Activated CD4-positive, alpha-beta T cell treated with anti-CD3 and anti-CD28 coated beads, Interleukin-2, amount 10 ng/mL, durations not matched to agents 7 days and 5 days (primary cell): Measurements from ENCODE around the gene MEGF11. TPM values are rescaled to one million over a fixed set of nuclear protein-coding genes. Genes with fewer than 3 reads are reported as not detected.

Experiments
- CTCF ChIA-PET: fragments of 350-600 bp; sonication (Branson Sonifier 250); formaldehyde crosslinking; loops from one replicate; lab custom pipeline; 2021; ENCODE audit warnings: antibody characterized with exemption; lab: Charles Lee
- POLR2A ChIA-PET: fragments of 350-600 bp; sonication (Branson Sonifier 250); formaldehyde crosslinking; loops from one replicate; lab custom pipeline; 2021; ENCODE audit warnings: antibody characterized with exemption; lab: Charles Lee
- DNase-seq: peaks from one replicate; pipeline ENCODE4 v3.0.0-alpha.2; 2020
- H3K27ac Mint-ChIP-seq: one replicate; pipeline ENCODE4 v1.8.0; 2021; ENCODE audit warnings: mild to moderate bottlenecking, moderate library complexity, mixed read lengths
- H3K27me3 Mint-ChIP-seq: one replicate; pipeline ENCODE4 v1.8.0; 2021; ENCODE audit warnings: mixed read lengths
- H3K36me3 Mint-ChIP-seq: one replicate; pipeline ENCODE4 v1.8.0; 2021; ENCODE audit warnings: low read depth, mixed read lengths
- H3K4me1 Mint-ChIP-seq: one replicate; pipeline ENCODE4 v1.8.0; 2021; ENCODE audit warnings: mixed read lengths
- H3K4me3 Mint-ChIP-seq: one replicate; pipeline ENCODE4 v1.8.0; 2021; ENCODE audit warnings: mild to moderate bottlenecking, moderate library complexity, mixed read lengths
- H3K9me3 Mint-ChIP-seq: one replicate; pipeline ENCODE4 v1.8.0; 2021; ENCODE audit warnings: mixed read lengths
- total RNA-seq, 2 experiments: library from RNA; stranded (reverse); gene quantifications; one replicate each; pipeline ENCODE4 v1.2.3, GENCODE V29; 2021

MEGF11 gene
- total RNA-seq, 2 experiments from 2014 or later: not detected

DNA sequence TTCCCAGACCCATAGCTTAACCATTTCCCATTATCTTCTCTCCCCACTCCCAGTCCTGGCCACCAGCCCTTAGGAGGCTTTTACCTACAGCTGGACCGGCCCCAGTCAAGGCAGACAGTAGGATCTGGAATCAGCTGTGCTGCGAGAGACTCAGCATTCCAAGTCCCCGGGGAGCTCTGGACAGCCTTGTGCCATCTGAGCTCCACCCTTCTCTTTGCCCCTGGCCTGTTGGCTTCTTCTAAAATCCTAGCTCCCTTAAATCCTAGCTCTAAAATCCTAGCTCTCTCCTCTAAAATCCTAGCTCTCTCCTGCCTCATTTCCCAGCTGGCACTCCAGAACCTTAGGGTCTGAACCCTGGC, 21.3 kb downstream of the MEGF11 start:
- no peak overlapping the region for H3K4me3 Mint-ChIP-seq
- no peaks in the 10 kb centered on the region for H3K9me3 Mint-ChIP-seq
- no peaks in the 10 kb centered on the region for H3K36me3 Mint-ChIP-seq
- H3K4me1 Mint-ChIP-seq: no peaks in the 10 kb centered on the region
- H3K27me3 Mint-ChIP-seq: no peaks in the 10 kb centered on the region
- H3K27ac Mint-ChIP-seq: no peak overlapping the region
- CTCF ChIA-PET: interaction anchor here (1.1 to 1.4 kb wide), 3 partner anchors 16 to 51 kb away, joined by 3 read pairs; no protein-coding TSS in a partner anchor
- DNase-seq: no peak
- POLR2A ChIA-PET: no interaction called here

DNA sequence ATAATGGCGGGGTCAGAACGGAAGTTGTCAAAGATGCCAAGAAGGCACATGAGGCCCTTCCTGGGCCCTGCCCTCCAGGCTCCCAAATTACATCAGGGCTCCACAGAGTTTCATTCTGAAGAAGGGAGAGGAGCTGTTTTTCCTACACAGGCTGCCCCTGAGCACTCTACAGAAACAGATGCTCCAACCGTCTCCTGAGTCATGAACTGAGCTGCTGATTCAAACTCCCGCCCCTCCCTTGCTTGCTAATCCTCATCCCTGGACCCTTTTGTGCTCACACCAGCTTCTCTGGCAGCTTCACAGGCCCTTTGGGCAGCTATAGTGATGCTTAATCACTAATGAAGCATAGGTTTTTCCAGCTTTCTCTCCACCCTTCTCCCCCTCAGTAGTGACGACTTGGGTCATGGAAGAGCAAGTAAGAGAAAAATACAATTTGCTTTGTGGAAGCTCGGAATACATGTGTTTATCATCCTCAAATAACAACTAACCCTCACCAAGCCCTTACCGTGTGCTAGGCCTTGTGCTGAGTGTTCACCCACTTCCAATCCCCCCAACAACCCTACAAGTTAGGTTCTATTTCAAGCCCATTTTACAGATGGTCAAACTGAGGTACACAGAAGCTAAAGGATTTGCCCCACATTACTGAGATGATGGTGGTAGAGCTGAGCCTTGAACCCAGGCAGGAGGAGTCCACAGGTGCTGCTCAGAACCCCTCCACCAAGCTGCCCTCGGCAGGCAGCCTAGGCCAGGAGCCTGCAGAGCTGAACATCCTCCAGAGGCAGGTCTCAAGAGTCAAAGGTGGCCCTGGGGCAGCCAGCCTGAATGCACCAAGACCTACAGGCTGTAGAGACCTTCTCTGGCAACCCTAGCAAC, 21.9 kb downstream of the MEGF11 start:
- CTCF ChIA-PET: interaction anchor here (1.1 to 1.4 kb wide), 3 partner anchors 17 to 51 kb away, joined by 3 read pairs; no protein-coding TSS in a partner anchor
- Mint-ChIP-seq H3K4me3 (no peak overlapping the region), H3K4me1 (no peaks in the 10 kb centered on the region), H3K27me3 (no peaks in the 10 kb centered on the region), H3K27ac (no peak overlapping the region), H3K9me3 (no peaks in the 10 kb centered on the region), H3K36me3 (no peaks in the 10 kb centered on the region)
- POLR2A ChIA-PET: no interaction called here
- DNase-seq: no peak

DNA sequence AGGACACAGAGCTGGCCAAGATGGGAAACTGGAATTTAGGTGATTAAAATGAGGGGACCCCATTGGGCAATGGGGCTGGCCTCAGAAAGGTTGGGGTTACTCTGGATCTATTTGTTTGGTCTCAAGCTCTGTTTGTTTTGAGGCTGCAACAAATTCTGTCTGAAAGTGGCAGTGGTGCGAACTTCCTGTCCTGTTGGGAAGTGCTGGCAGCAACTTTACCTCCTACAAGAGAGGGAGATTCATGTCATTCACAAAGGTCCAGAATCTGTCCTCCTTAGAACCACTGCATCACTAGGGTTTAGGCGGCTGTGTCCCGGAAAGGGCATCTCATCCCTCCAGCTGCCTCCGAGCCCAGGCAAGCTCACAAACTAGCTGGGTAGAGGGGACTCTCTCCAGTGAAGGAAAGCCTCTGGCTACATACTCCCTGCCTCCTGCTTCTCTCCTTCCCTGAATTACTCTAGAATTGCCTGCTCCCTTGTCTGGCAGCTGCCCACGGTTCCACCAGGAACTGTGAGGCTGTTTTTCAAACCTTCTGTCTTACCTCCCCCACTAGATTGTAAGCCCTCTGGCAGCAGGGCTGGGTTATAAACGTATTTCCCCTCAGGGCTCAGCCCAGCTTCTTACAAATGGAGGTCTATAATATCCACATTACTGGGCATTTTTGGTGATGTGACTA, 23.6 kb downstream of the MEGF11 start:
- H3K36me3 Mint-ChIP-seq: no peaks in the 10 kb centered on the region
- H3K4me3 Mint-ChIP-seq: no peak overlapping the region
- DNase-seq: no peak
- no peak overlapping the region for H3K27ac Mint-ChIP-seq
- POLR2A ChIA-PET: no interaction called here
- no peaks in the 10 kb centered on the region for H3K27me3 Mint-ChIP-seq
- no peaks in the 10 kb centered on the region for H3K4me1 Mint-ChIP-seq
- H3K9me3 Mint-ChIP-seq: no peaks in the 10 kb centered on the region
- CTCF ChIA-PET: interaction anchor here (0.7 to 0.9 kb wide), 2 partner anchors 14 to 268 kb away, joined by 3 read pairs; no protein-coding TSS in a partner anchor

DNA sequence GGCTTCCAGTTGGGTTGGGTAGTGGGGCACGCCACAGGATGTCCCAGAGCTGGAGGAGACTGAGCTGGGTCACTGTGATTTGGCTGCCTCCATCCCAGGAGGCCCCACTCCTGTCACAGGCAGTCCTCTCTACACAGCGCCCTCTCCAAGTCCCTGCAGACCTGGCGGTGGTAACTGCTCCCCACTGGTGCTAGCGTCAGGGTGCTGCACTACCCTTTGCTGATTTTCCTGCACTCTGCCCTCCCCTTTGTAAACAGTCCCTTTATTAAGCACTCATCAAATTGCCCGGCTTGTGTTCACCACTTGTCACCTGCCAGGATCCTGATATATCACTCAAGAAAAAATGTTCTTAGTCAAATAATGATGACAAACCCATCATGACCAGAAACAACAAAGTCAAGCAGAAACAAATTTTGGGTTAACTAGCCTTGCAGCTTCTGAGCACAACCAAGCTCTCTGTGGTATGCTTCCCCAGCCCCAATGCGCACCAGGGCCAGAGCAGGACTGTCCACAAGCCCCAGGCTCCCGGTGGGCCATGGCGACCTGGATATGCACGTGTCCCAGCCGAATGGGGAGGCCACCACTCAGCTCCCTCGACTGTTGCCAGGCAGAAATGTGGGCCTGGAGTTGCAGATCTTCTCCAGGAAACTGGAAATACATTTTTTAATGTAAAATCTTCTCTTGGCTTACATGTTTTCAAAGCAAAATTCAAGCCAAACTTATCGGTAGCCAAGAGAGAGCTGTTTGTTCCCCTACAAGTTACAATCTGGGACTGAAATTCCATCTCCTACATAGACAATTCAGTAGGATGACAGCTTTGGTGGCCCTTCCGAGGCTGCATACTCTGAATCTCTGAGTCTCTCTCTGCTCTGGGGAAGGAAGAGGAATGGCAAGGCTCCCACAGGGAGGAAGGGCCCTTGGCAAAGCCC, 24.5 kb downstream of the MEGF11 start:
- POLR2A ChIA-PET: no interaction called here
- no peaks in the 10 kb centered on the region for H3K9me3 Mint-ChIP-seq
- no peaks in the 10 kb centered on the region for H3K36me3 Mint-ChIP-seq
- H3K4me1 Mint-ChIP-seq: no peaks in the 10 kb centered on the region
- H3K27me3 Mint-ChIP-seq: no peaks in the 10 kb centered on the region
- H3K27ac Mint-ChIP-seq: no peak overlapping the region
- no peak for DNase-seq
- CTCF ChIA-PET: interaction anchor here (0.7 to 0.9 kb wide), 2 partner anchors 15 to 269 kb away, joined by 3 read pairs; no protein-coding TSS in a partner anchor
- H3K4me3 Mint-ChIP-seq: no peak overlapping the region

DNA sequence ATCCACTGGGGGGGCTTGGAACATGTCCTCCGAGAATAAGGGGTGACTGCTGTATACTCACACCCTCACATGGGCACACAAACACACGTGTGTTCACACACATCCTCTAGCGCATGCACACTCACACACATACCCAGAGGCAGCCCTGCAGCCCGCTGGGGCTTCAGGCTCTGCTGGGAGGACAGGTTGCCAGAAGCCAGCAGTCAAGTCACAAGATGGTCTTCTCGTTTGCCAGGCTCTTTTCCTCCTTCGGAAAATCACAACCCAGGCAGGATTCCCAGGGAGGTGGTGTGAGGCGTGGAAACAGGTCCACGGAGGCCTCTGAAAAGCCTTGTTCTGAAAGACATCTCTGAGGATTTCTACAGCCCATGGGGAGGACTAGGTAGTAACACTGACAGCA, 26.8 kb downstream of the MEGF11 start:
- peaks cover 5% of the 10 kb centered on the region for H3K27me3 Mint-ChIP-seq
- H3K4me1 Mint-ChIP-seq: no peaks in the 10 kb centered on the region
- ChIA-PET POLR2A (no interaction called here), CTCF (no interaction called here)
- H3K4me3 Mint-ChIP-seq: no peak overlapping the region
- H3K9me3 Mint-ChIP-seq: no peaks in the 10 kb centered on the region
- DNase-seq: no peak
- no peaks in the 10 kb centered on the region for H3K36me3 Mint-ChIP-seq
- no peak overlapping the region for H3K27ac Mint-ChIP-seq

DNA sequence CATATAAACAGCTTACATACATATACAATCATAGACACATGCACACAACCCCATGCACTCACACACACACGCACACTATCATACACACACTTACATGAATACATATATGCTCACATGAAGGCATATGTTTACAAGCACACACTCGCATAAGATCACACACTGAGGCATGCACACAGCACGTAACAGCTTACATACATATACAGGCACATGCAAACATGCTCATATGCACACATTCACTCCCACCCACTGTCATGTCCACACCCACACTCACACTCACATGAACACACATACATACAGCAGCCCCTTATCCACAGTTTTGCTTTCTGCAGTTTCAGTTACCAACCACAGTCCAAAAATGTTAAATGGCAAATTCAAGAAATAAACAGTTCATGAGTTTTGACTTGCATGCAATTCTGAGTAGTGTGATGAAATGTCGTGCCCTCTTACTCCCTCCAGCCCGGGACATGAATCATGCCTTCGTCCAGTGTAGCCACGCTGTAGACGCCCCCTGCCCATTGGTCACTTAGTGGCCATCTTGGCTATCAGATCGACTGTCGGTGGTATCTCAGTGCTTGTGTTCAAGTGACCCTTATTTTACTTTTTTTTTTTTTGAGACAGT, 27.8 kb downstream of the MEGF11 start:
- ChIA-PET POLR2A (no interaction called here), CTCF (no interaction called here)
- no peaks in the 10 kb centered on the region for H3K36me3 Mint-ChIP-seq
- H3K27ac Mint-ChIP-seq: no peak overlapping the region
- no peak for DNase-seq
- H3K9me3 Mint-ChIP-seq: no peaks in the 10 kb centered on the region
- no peaks in the 10 kb centered on the region for H3K4me1 Mint-ChIP-seq
- peaks cover 7% of the 10 kb centered on the region for H3K27me3 Mint-ChIP-seq
- H3K4me3 Mint-ChIP-seq: no peak overlapping the region

DNA sequence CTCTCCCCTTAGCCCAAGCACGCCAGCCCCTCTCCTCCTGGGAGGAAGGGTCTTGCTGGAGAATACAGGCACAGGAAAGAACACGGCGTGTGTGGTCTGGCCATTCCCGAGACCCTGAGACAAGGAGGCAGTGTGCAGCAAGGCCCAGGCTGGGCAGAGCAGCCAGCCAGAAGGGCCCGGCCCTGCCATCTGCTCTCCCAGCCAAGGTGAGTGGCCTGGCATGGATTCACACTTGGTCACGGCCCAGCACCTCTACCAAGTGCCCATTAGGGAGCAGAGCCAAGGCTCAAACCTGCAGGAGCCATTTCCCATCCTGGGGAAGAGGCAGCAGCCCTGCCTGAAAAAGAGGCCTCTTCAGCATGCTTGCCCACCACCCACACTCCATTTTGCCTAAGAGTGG, 28.6 kb downstream of the MEGF11 start:
- no peaks in the 10 kb centered on the region for H3K9me3 Mint-ChIP-seq
- H3K4me1 Mint-ChIP-seq: no peaks in the 10 kb centered on the region
- peaks cover 7% of the 10 kb centered on the region for H3K27me3 Mint-ChIP-seq
- no peak overlapping the region for H3K27ac Mint-ChIP-seq
- no peaks in the 10 kb centered on the region for H3K36me3 Mint-ChIP-seq
- no peak for DNase-seq
- no peak overlapping the region for H3K4me3 Mint-ChIP-seq
- CTCF ChIA-PET: interaction anchor here (0.6 kb wide), 1 partner anchor 326 kb away, joined by 4 read pairs; no protein-coding TSS in a partner anchor
- POLR2A ChIA-PET: no interaction called here

DNA sequence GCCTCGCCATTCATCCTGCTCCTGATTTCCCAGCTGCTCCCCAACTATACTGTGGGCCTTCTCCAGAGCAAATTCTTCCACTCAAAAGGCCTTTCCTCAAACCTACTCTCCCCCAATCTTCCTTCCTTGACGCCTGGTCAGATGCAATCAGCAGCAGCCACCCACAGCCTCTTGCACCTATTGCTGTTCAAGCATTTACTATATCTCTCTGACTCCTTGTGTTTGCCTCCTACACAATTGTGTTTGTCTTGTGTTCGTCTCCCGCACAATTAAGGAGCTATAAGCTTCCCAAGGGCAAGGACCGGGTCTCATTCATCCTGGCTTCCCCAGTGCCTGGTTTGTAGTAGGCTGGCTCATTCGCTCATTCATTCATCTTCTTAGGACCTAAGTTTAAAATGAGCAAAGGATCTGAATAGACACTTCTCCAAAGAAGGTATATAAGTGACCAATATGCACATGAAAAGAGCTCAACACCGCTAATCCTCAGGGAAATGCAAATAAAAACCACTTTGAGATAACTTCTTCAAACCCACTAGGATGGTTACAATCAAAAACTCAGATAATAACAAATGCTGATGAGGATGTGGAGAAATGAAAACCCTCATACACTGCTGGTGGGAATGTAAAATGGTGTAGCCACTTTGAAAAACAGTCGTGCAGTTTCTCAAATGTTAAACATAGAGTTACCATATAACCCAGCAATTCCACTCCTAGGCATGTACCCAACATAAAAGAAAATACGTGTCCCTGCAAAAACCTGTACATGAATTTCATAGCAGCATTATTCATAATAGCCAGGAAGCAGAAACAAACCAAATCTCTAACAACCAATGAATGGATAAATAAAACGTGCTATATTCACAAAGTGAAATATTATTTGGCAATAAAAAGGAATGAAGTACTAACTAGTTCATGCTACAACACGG, 31.0 kb downstream of the MEGF11 start:
- no peak for DNase-seq
- CTCF ChIA-PET: no interaction called here
- Mint-ChIP-seq H3K27me3 (peaks cover 7% of the 10 kb centered on the region), H3K9me3 (no peaks in the 10 kb centered on the region), H3K4me3 (no peak overlapping the region), H3K27ac (no peak overlapping the region), H3K4me1 (no peaks in the 10 kb centered on the region), H3K36me3 (no peaks in the 10 kb centered on the region)
- POLR2A ChIA-PET: no interaction called here

DNA sequence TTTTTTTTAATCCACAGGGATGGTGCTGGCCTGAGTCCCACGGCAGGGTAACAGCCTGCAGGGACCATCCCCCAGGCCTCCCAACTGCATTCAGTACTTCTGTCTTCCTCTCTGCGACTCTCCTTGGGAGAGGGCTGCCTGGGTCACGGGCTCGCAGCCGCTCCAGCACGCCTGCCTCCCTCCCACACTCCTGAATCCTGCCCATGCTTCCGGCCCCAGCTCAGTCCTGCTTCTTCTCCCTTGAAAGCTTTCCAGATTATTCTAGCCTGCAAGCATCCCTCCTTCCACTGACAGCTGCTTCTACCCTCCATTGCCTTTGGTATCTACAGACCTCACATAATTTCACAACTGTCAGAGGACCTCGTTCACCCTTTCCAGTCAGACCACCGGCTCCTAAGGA, 32.4 kb downstream of the MEGF11 start:
- Mint-ChIP-seq H3K4me1 (no peaks in the 10 kb centered on the region), H3K27ac (no peak overlapping the region), H3K36me3 (no peaks in the 10 kb centered on the region), H3K27me3 (peaks cover 7% of the 10 kb centered on the region), H3K9me3 (no peaks in the 10 kb centered on the region), H3K4me3 (no peak overlapping the region)
- no peak for DNase-seq
- POLR2A ChIA-PET: no interaction called here
- CTCF ChIA-PET: no interaction called here

DNA sequence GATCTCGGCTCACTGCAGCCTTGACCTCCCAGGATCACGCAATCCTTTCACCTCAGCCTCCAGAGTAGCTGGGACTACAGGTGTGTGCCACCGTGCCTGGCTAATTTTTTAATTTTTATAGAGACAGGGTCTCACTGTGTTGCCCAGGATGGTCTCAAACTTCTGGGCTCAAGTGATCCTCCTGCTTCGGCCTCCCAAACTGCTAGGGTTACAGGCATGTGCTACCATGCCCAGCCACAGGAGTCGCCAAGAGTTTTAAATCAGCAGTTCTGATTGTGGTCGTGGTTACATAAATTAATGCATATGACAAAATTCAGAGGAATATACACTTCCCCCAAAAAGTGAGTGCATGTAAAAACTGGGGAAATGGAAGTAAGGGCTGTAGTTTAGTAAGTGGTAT, 32.9 kb downstream of the MEGF11 start:
- Mint-ChIP-seq H3K27me3 (peaks cover 7% of the 10 kb centered on the region), H3K4me1 (no peaks in the 10 kb centered on the region), H3K27ac (no peak overlapping the region), H3K36me3 (no peaks in the 10 kb centered on the region), H3K9me3 (no peaks in the 10 kb centered on the region), H3K4me3 (no peak overlapping the region)
- ChIA-PET CTCF (no interaction called here), POLR2A (no interaction called here)
- no peak for DNase-seq

DNA sequence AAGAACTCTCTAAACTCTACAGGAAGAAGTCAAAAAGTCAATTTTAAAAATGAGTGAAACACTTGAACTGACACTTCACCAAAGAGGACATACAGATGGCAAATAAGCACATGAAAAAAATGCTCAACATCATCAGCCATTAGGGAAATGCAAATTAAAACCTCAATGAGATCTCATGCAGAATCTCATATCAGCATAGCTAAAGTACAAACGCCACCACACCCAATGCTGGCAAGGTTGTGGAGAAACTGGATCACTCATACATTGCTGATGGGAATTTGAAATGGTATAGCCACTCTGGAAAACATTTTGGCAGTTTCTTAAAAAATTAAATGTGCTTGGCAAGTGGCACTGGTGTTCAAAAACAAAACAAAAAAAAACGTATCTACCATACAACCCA, 34.2 kb downstream of the MEGF11 start:
- no peaks in the 10 kb centered on the region for H3K36me3 Mint-ChIP-seq
- no peaks in the 10 kb centered on the region for H3K9me3 Mint-ChIP-seq
- no peaks in the 10 kb centered on the region for H3K4me1 Mint-ChIP-seq
- DNase-seq: no peak
- CTCF ChIA-PET: no interaction called here
- H3K27ac Mint-ChIP-seq: no peak overlapping the region
- no peak overlapping the region for H3K4me3 Mint-ChIP-seq
- POLR2A ChIA-PET: no interaction called here
- peaks cover 7% of the 10 kb centered on the region for H3K27me3 Mint-ChIP-seq
